Esophagus muscularis mucosa (tissue), 4 donors: ENCODE data around the gene KDM4F. TPM values are rescaled to one million over a fixed set of nuclear protein-coding genes. Genes with fewer than 3 reads are reported as not detected.
"Not testable (repeated sequence)": the region's sequence is repeated elsewhere in the genome, so short reads cannot be mapped to it uniquely, and the experiment has no call there.

Experiments used
- DNase-seq: peaks from one replicate; pipeline ENCODE4 v3.0.0-alpha.2; 2017; ENCODE audit errors: extremely low spot score
- H3K27ac ChIP-seq, 4 donors: fragments of 200-600 bp; sonication (generic); replicated peaks in 1 of 4; 1 replicate in 3 of 4; 2 replicates in 1 of 4; pipeline ENCODE4 v1.5.1; 2016 to 2019; ENCODE audit warnings: mild to moderate bottlenecking in 1 of 4
- H3K27me3 ChIP-seq, 4 donors: fragments of 200-600 bp; sonication (generic); one replicate each; pipeline versions ENCODE4 v1.5.1 to v1.6.0; 2016 to 2019
- H3K36me3 ChIP-seq, 4 donors: fragments of 200-600 bp; sonication (generic); one replicate each; pipeline ENCODE4 v1.5.1; 2016 to 2019
- H3K4me1 ChIP-seq, 4 donors: fragments of 200-600 bp; sonication (generic); one replicate each; pipeline ENCODE4 v1.5.1; 2016 to 2019
- H3K4me3 ChIP-seq, 4 donors: fragments of 200-600 bp; sonication (generic); 1 replicate in 2 of 4; 2 replicates in 2 of 4; pipeline ENCODE4 v1.5.1; 2016 to 2019; ENCODE audit warnings: mild to moderate bottlenecking in 4 of 4, moderate library complexity in 1 of 4
- H3K9me3 ChIP-seq, 4 donors: fragments of 200-600 bp; sonication (generic); 1 replicate in 3 of 4; 2 replicates in 1 of 4; pipeline ENCODE4 v1.5.1; 2016 to 2019
- EP300 ChIP-seq: sonication (generic); formaldehyde crosslinking; IDR thresholded peaks from one replicate; pipeline ENCODE4 v1.6.1; 2017; ENCODE audit warnings: antibody characterized with exemption
- POLR2A ChIP-seq: fragments of 450-650 bp; IDR thresholded peaks from one replicate; pipeline ENCODE4 v1.6.1; 2017; ENCODE audit warnings: antibody characterized with exemption, moderate library complexity, mild to moderate bottlenecking, low read depth
- POLR2AphosphoS5 ChIP-seq, 2 donors: sonication (generic); formaldehyde crosslinking; IDR thresholded peaks; one replicate each; pipeline ENCODE4 v1.6.1; 2017; ENCODE audit warnings: antibody characterized with exemption in 2 of 2
- WGBS: methylation state at CpG from one replicate; pipeline ENCODE4 v1.1.5; 2018; 5-methylcytosine and 5-hydroxymethylcytosine counted together
- intact Hi-C: fragments of 100-400 bp; cut with DNase I; formaldehyde crosslinking; loops from one replicate; pipeline ENCODE4 v1.15.1; 2023
- total RNA-seq, 4 donors: library from RNA; depleted of rRNA; stranded (reverse); fragments of >200 nt; gene quantifications; one replicate each; pipeline versions ENCODE4 v1.1.0 to v1.2.1, GENCODE V29; 2016
- TF ChIP-seq, protein P1 (sequence below), 3 experiments: fragments of 200-600 bp in 2 of 3; fragments of 450-650 bp in 1 of 3; sonication (generic) in 2 of 3; IDR thresholded peaks; one replicate each; pipeline ENCODE4 v1.5.1; 2017 to 2019; ENCODE audit warnings: antibody characterized with exemption in 3 of 3, mild to moderate bottlenecking in 2 of 3, moderate library complexity in 1 of 3

KDM4F gene
- total RNA-seq, 4 donors from 2014 or later: not detected

DNA sequence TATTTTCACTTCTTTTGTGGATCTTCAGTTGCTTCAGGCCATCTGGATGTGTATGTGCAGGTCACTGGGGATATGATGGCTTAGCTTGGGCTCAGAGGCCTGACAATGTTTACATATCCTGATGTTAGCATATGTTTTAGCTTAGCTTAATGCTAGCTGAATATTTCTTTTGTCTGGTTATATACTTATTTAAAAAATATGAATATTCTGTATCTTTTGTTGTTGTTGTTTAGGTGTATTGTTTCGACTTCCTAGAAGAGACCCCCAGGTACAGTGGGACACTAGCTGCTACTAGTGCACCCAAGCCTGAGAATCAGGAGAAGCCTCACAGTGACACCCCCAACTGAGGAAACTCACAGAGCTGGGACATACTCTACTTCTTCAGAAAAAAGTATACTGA is 24.3 kb upstream of the KDM4F start, which contains the start of gene KDM4E:
TSS of gene KDM4E (plus strand) at position 301 of the 400 bp plus-strand sequence. CDS start 300 bp downstream, outside the sequence.
- DNase-seq: no peak
- no peaks in the 10 kb centered on the region for H3K9me3 ChIP-seq
- intact Hi-C loops: no loop called here
- H3K27ac ChIP-seq: no peak within 1 kb of the TSS
- no peaks in the 10 kb centered on the region for H3K27me3 ChIP-seq
- no peak within 1 kb of the TSS for H3K4me3 ChIP-seq
- no peaks in the 10 kb centered on the region for H3K36me3 ChIP-seq
- WGBS: 87% methylated on average over 1 of the region's 1 CpG
- no peaks in the 10 kb centered on the region for H3K4me1 ChIP-seq
- TF ChIP-seq, protein P1, sequence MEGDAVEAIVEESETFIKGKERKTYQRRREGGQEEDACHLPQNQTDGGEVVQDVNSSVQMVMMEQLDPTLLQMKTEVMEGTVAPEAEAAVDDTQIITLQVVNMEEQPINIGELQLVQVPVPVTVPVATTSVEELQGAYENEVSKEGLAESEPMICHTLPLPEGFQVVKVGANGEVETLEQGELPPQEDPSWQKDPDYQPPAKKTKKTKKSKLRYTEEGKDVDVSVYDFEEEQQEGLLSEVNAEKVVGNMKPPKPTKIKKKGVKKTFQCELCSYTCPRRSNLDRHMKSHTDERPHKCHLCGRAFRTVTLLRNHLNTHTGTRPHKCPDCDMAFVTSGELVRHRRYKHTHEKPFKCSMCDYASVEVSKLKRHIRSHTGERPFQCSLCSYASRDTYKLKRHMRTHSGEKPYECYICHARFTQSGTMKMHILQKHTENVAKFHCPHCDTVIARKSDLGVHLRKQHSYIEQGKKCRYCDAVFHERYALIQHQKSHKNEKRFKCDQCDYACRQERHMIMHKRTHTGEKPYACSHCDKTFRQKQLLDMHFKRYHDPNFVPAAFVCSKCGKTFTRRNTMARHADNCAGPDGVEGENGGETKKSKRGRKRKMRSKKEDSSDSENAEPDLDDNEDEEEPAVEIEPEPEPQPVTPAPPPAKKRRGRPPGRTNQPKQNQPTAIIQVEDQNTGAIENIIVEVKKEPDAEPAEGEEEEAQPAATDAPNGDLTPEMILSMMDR (IDR thresholded peaks at IDR 0.05): no peak

DNA sequence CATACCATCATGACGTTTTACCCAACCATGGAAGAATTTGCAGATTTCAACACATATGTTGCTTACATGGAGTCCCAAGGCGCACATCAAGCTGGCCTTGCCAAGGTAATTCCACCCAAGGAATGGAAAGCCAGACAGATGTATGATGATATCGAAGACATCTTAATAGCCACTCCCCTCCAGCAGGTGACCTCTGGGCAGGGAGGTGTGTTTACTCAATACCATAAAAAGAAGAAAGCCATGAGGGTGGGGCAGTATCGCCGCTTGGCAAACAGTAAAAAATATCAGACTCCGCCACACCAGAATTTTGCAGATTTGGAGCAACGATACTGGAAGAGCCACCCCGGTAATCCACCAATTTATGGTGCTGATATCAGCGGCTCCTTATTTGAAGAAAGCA is 23.6 kb upstream of the KDM4F start:
- H3K4me3 ChIP-seq, H3K36me3 ChIP-seq, DNase-seq, H3K27ac ChIP-seq, H3K27me3 ChIP-seq, intact Hi-C loops, H3K9me3 ChIP-seq, H3K4me1 ChIP-seq: not testable (repeated sequence)
- WGBS: 91% methylated on average over 7 of the region's 9 CpGs

DNA sequence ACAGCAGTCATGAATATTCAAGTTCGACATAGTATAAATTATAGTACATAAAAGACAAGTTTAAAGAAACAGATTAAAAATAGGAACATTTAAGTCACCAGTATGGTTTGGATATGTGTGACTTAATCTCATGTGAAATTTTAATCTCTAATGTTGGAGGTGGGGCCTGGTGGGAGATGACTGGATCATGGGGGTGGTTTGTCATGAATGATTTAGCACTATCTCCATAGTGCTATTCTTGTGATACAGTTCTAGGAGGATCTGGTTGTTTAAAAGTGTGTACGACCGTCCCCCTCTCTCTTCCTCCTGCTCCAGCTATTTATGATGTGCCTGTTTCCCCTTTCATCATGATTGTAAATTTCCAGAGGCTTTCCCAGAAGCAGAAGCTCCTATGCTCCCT is 20.9 kb upstream of the KDM4F start:
- Histone ChIP-seq H3K4me1 (no peaks in the 10 kb centered on the region), H3K4me3 (no peak overlapping the region), H3K27me3 (no peaks in the 10 kb centered on the region), H3K36me3 (no peaks in the 10 kb centered on the region), H3K9me3 (no peaks in the 10 kb centered on the region), H3K27ac (no peak overlapping the region)
- TF ChIP-seq POLR2AphosphoS5 (IDR thresholded peaks at IDR 0.05) (no peak), EP300 (no peak), POLR2A (no peak)
- TF ChIP-seq, protein P1 (IDR thresholded peaks at IDR 0.05): no peak
- no peak for DNase-seq
- intact Hi-C loops: no loop called here
- 92% methylated on average over 3 of the region's 3 CpGs for WGBS

DNA sequence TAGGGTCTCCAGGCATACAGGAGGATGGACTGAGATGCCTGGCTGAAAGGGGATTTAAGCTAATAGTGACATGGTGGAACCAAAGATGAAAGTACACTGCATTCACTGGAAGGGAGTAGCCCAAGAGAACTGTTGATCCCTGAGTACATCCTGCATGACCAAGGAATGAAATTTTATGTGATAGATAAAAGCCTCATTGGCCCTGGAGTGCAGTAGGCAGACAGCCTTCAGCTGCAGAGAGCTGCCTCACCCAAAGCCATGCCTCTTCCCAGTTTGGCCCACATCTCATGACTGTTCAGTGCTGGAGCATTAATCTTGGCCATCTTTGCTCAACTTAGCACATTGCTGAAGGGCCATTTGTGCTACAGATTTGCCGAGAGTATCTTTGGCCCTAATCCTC is 16.2 kb upstream of the KDM4F start:
- Histone ChIP-seq H3K4me3 (no peak overlapping the region), H3K36me3 (no peaks in the 10 kb centered on the region), H3K27me3 (peaks cover 0 to 16% (median 10%) of the 10 kb centered on the region in 4 donors), H3K27ac (no peak overlapping the region), H3K9me3 (no peaks in the 10 kb centered on the region), H3K4me1 (peaks cover 0 to 5% (median 2%) of the 10 kb centered on the region in 4 donors)
- WGBS: 80% methylated on average over 1 of the region's 1 CpG
- no peak for DNase-seq
- intact Hi-C loops: no loop called here
- TF ChIP-seq EP300 (no peak), POLR2A (no peak), POLR2AphosphoS5 (IDR thresholded peaks at IDR 0.05) (no peak)
- TF ChIP-seq, protein P1 (IDR thresholded peaks at IDR 0.05): no peak

DNA sequence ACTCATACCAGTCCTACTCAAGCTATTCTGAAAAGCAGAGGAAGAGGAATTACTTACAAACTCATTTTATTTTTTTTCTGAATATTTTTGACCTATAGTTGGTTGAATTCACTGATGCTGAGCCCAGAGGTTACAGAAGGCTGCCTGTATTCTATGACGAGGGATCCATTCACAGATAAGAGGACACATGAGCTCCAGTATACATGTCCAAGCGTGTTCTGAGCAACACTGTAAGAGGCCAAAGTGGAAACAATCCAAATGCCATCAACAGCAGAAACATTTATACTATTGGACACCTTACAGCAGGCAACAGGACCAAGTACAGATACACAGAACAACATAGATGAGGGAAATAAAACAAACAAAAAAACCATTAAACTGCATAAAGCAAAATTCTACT is 13.9 kb upstream of the KDM4F start:
- H3K9me3 ChIP-seq: no peaks in the 10 kb centered on the region
- no peak for DNase-seq
- WGBS: 76% methylated on average over 2 of the region's 2 CpGs
- H3K27ac ChIP-seq: no peak overlapping the region
- no peak for TF ChIP-seq EP300
- TF ChIP-seq, protein P1 (IDR thresholded peaks at IDR 0.05): no peak
- no peak for TF ChIP-seq POLR2A
- no peak for TF ChIP-seq POLR2AphosphoS5 (IDR thresholded peaks at IDR 0.05)
- no peaks in the 10 kb centered on the region for H3K36me3 ChIP-seq
- peaks cover 0 to 5% (median 2%) of the 10 kb centered on the region in 4 donors for H3K4me1 ChIP-seq
- no peak overlapping the region for H3K4me3 ChIP-seq
- H3K27me3 ChIP-seq: peaks cover 0 to 19% (median 10%) of the 10 kb centered on the region in 4 donors
- intact Hi-C loops: no loop called here

DNA sequence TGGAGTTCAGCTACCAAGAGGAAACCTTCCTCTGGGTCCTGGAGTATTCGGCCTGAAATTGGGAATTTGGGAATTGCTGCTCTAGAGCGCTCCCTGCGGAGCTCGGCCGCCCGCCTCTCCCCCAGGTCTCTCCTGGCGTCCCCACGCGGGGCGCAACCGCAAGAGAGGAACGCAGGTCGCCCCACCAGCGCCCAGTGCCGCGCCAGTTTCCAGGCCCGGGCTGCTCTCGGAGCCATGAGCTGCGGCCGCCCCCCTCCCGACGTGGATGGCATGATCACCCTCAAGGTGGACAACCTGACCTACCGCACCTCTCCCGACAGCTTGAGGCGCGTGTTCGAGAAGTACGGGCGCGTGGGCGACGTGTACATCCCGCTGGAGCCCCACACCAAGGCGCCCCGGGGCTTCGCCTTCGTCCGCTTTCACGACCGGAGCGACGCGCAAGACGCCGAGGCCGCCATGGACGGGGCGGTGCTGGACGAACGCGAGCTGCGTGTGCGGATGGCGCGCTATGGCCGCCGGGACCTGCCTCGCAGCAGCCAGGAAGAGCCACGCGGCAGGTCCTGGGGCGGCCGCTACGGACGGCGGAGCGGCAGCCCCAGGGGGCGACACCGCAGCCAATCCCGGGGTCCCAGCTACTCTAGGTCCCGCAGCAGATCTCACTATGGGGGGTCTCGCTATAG is 11.7 kb upstream of the KDM4F start:
- H3K4me1 ChIP-seq, H3K9me3 ChIP-seq, DNase-seq, H3K27ac ChIP-seq, intact Hi-C loops, H3K36me3 ChIP-seq: not testable (repeated sequence)
- Histone ChIP-seq H3K4me3 (peak overlapping the region; percentile 31 to 55 (median 42)), H3K27me3 (peaks cover 0 to 39% (median 10%) of the 10 kb centered on the region in 4 donors)
- WGBS: 30% methylated on average over 24 of the region's 71 CpGs
